Effector memory CD4-positive, alpha-beta T cell (primary cell): ENCODE results near the gene SMARCD2.

Experiments used
- DNase-seq, 3 donors: peaks; one replicate each; pipeline ENCODE4 v3.0.0-alpha.2; 2020
- H3K27ac ChIP-seq: 2 replicates; pipeline ENCODE4 v1.7.0; 2013; ENCODE audit warnings: mild to moderate bottlenecking, low read length, moderate library complexity; ENCODE audit not compliant: insufficient read depth, poor library complexity, severe bottlenecking
- H3K27me3 ChIP-seq: replicated peaks from 2 replicates; pipeline ENCODE4 v1.7.0; 2013; ENCODE audit warnings: mild to moderate bottlenecking, low read length; ENCODE audit not compliant: insufficient read depth, control insufficient read depth, poor library complexity, severe bottlenecking
- H3K36me3 ChIP-seq: 2 replicates; pipeline ENCODE4 v1.7.0; 2013; ENCODE audit warnings: mild to moderate bottlenecking, low read length, moderate library complexity; ENCODE audit not compliant: control insufficient read depth, insufficient read depth
- H3K4me1 ChIP-seq: 2 replicates; pipeline ENCODE4 v1.7.0; 2013; ENCODE audit warnings: low read length, mild to moderate bottlenecking; ENCODE audit not compliant: control insufficient read depth, insufficient read depth, poor library complexity, severe bottlenecking
- H3K4me3 ChIP-seq: 2 replicates; pipeline ENCODE4 v1.7.0; 2013; ENCODE audit warnings: low read length, low read depth, mild to moderate bottlenecking; ENCODE audit not compliant: insufficient read depth, poor library complexity, severe bottlenecking
- H3K9me3 ChIP-seq: 2 replicates; pipeline ENCODE4 v1.7.0; 2013; ENCODE audit warnings: mild to moderate bottlenecking, low read length, moderate library complexity; ENCODE audit not compliant: control insufficient read depth

Gene SMARCD2

GRCh38 chr17:63785556-63785955 is 56.9 kb downstream of the SMARCD2 start:
- H3K27ac ChIP-seq, result no peak overlapping the region
- no peak for DNase-seq
- H3K36me3 ChIP-seq, result peaks cover 32% of the 10 kb centered on the region
- H3K4me1 ChIP-seq, result no peaks in the 10 kb centered on the region
- no peak overlapping the region for H3K4me3 ChIP-seq
- H3K27me3 ChIP-seq, result no peaks in the 10 kb centered on the region
- no peaks in the 10 kb centered on the region for H3K9me3 ChIP-seq

GRCh38 chr17:63783522-63783921 is 59.0 kb downstream of the SMARCD2 start:
- H3K4me3 ChIP-seq, result no peak overlapping the region
- no peaks in the 10 kb centered on the region for H3K9me3 ChIP-seq
- H3K4me1 ChIP-seq, result no peaks in the 10 kb centered on the region
- no peak overlapping the region for H3K27ac ChIP-seq
- no peaks in the 10 kb centered on the region for H3K27me3 ChIP-seq
- H3K36me3 ChIP-seq, result peaks cover 22% of the 10 kb centered on the region
- DNase-seq, result no peak
